Chondrocyte (in vitro differentiated cells): ENCODE measurements around the gene C1QTNF5. TPM values are rescaled to one million over a fixed set of nuclear protein-coding genes. Genes with fewer than 3 reads are reported as not detected.

Experiments used
- DNase-seq: peaks from one replicate; pipeline ENCODE4 v3.0.0; 2021; ENCODE audit warnings: mixed read lengths, low spot score
- H3K27ac Mint-ChIP-seq: one replicate; pipeline ENCODE4 v1.8.0; 2021; ENCODE audit warnings: mild to moderate bottlenecking, moderate library complexity, mixed read lengths; ENCODE audit not compliant: unreplicated experiment
- H3K27me3 Mint-ChIP-seq: 2 replicates; pipeline ENCODE4 v1.8.0; 2021; ENCODE audit warnings: low read depth, mixed read lengths
- H3K36me3 Mint-ChIP-seq: 2 replicates; pipeline ENCODE4 v1.8.0; 2021; ENCODE audit warnings: low read depth, mixed read lengths
- H3K4me1 Mint-ChIP-seq: 2 replicates; pipeline ENCODE4 v1.8.0; 2021; ENCODE audit warnings: low read depth, mild to moderate bottlenecking, mixed read lengths
- H3K4me3 Mint-ChIP-seq: one replicate; pipeline ENCODE4 v1.8.0; 2021; ENCODE audit warnings: mild to moderate bottlenecking, moderate library complexity, mixed read lengths; ENCODE audit not compliant: unreplicated experiment
- H3K9me3 Mint-ChIP-seq: 2 replicates; pipeline ENCODE4 v1.8.0; 2021; ENCODE audit warnings: low read depth, mixed read lengths
- CTCF ChIP-seq: fragments of 200-600 bp; sonication (generic); IDR thresholded peaks from 2 replicates; pipeline ENCODE4 v1.5.0; 2021; ENCODE audit warnings: antibody characterized with exemption, mild to moderate bottlenecking, moderate library complexity
- total RNA-seq: library from RNA; stranded (reverse); gene quantifications from 3 replicates; pipeline ENCODE4 v1.2.1, GENCODE V29; 2021

C1QTNF5 gene
- total RNA-seq, 1 donor from 2014 or later: 67.1 TPM

DNA sequence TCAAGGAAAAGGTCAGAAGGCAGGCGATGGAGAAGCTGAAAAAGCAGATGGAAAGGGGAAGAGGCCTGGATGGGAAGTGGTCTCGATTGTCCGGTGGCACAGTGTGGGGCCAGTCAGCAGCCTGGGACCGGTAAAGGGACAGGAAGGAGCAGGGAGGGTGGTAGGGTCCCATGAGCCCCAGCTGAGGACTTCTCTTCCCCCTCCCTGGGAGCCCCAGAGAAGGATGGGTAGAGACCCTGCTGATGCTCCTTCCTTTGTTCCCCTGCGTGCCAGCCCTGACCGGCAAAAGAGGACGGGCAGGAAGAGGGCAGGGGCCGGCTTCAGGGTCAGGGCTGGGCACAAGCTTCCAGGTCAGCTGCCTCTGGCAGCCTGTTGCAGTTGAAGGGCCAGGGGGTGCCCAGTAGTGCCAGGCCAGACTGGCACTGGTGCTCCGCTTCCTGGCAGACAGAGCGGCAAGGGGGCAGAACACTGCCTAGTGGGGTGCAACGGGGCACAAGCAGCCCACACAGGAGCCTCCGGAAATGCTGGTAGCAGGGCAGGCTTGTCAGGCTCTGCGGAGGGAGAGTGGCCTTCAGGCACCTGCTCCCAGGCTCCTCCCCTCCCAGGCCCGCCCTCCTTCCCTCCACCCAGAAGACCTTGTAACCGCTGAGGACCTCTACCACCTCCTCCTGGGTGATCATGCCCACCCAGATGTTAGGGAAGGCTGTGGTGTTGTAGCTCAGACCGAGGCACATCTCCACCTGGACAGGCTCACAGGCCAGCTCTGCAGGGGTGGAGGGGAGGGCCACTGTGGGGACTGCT is 739 bp upstream of the C1QTNF5 start:
- peak overlapping the region; percentile 82 for H3K27ac Mint-ChIP-seq
- H3K27me3 Mint-ChIP-seq: peaks cover 11% of the 10 kb centered on the region
- no peaks in the 10 kb centered on the region for H3K36me3 Mint-ChIP-seq

DNA sequence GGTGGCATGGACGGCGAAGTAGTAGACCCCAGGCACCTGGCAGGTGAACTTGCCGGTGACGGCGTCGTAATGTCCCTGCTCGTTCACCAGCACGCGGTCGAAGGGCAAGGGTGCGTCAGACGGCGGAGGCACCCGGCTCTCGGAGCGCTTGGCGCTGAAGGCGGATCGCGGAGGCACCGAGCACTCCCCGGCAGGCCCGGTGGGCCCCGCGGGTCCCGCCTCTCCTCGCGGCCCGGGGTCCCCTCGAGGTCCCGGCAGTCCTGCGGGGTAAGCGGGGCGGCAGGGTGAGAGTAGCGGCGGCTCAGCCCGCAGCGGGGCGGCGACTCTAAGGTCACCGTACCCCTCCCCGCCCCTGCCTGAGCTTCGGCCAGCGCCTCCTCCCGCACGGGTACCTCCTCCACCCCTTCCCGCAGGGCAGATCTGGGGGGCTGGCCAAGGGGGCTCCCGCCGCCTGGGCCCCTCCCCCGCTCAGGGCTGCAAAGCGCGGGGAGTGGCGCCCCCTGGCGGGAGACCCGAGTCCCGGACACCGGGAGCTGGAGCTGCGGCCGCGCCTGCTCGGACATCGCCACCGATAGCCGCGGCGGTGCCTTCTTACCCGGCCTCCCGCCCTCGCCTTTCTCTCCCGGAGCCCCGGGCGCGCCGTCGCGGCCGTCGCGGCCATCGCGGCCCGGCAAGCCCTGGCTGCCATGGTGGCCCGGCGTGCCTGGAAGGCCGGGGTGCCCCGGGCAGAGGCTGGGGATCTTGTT is 921 bp downstream of the C1QTNF5 start:
- DNase-seq: peak; percentile 94
- Mint-ChIP-seq H3K4me1 (peaks cover 54% of the 10 kb centered on the region), H3K27ac (no peak overlapping the region), H3K36me3 (no peaks in the 10 kb centered on the region), H3K9me3 (no peaks in the 10 kb centered on the region), H3K27me3 (peaks cover 11% of the 10 kb centered on the region), H3K4me3 (peak overlapping the region; percentile 73)
- TF ChIP-seq CTCF: peak; percentile 100

More for the DNA sequence above, 739 bp upstream of the C1QTNF5 start:
- no peaks in the 10 kb centered on the region for H3K9me3 Mint-ChIP-seq
- TF ChIP-seq CTCF: no peak
- H3K4me3 Mint-ChIP-seq: peak overlapping the region; percentile 70
- peak; percentile 70 for DNase-seq
- H3K4me1 Mint-ChIP-seq: peaks cover 38% of the 10 kb centered on the region

GRCh38 chr11:119338965-119339588 is 1.6 kb downstream of the C1QTNF5 start:
- H3K27ac Mint-ChIP-seq: peak overlapping the region; percentile 89
- peak; percentile 37 for DNase-seq
- no peaks in the 10 kb centered on the region for H3K36me3 Mint-ChIP-seq
- H3K4me3 Mint-ChIP-seq: peak overlapping the region; percentile 73
- TF ChIP-seq CTCF: no peak
- H3K27me3 Mint-ChIP-seq: peaks cover 8% of the 10 kb centered on the region
- peaks cover 56% of the 10 kb centered on the region for H3K4me1 Mint-ChIP-seq
- H3K9me3 Mint-ChIP-seq: no peaks in the 10 kb centered on the region

DNA sequence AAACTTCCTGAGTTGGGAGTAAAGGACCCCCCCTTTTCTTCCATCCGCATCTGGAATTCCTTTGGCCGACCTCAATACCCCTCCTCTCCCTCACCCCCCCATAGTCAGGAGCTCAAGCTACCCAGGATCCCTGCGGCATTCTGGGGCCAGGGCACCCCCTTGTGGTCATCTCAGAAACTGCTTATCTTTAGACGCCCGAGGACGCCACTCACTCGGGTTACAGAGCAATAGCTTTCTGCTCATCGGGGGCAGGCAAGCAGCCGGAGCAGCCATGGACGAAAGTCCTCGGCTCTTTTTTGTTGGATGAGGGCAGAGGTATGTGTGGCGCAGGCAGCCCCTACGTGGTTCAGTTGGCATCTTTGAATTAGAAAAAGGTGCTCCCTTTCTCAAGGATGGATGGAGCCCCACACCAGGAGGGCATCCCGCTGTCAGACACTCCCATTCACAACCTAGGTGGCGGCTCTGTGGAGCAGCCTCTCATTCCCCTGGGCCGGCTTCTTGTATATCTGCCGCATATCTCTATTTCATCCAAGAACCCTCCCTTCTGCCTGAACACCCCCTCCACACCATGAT is 2.3 kb downstream of the C1QTNF5 start:
- H3K36me3 Mint-ChIP-seq: no peaks in the 10 kb centered on the region
- peak; percentile 87 for TF ChIP-seq CTCF
- peak overlapping the region; percentile 73 for H3K4me3 Mint-ChIP-seq
- no peaks in the 10 kb centered on the region for H3K9me3 Mint-ChIP-seq
- H3K27me3 Mint-ChIP-seq: peaks cover 5% of the 10 kb centered on the region
- DNase-seq: peak; percentile 56
- H3K4me1 Mint-ChIP-seq: peaks cover 59% of the 10 kb centered on the region
- peak overlapping the region; percentile 89 for H3K27ac Mint-ChIP-seq
